Liver (tissue), 9 donors: ENCODE results near the gene SLC24A3. TPM values are rescaled to one million over a fixed set of nuclear protein-coding genes. Genes with fewer than 3 reads are reported as not detected.

Source experiments
- DNase-seq: peaks from one replicate; pipeline ENCODE4 v3.0.0-alpha.2; 2017; ENCODE audit warnings: low spot score
- H3K27ac ChIP-seq, 2 donors: one replicate each; pipeline ENCODE4 v1.7.0; 2013; ENCODE audit warnings: inconsistent platforms in 2 of 2, low read length in 2 of 2, control low read depth in 1 of 2, low read depth in 1 of 2, mild to moderate bottlenecking in 1 of 2
- H3K27me3 ChIP-seq, 4 donors: one replicate each; pipeline versions ENCODE4 v1.6.1 to v1.7.0; 2013; ENCODE audit warnings: low read length in 3 of 4, inconsistent platforms in 1 of 4, mild to moderate bottlenecking in 1 of 4, moderate library complexity in 1 of 4; ENCODE audit not compliant: control insufficient read depth in 4 of 4, insufficient read depth in 4 of 4
- H3K36me3 ChIP-seq, 4 donors: one replicate each; pipeline versions ENCODE4 v1.6.1 to v1.7.0; 2013; ENCODE audit warnings: low read length in 3 of 4, mild to moderate bottlenecking in 3 of 4, low read depth in 1 of 4, moderate library complexity in 1 of 4; ENCODE audit not compliant: control insufficient read depth in 4 of 4, insufficient read depth in 3 of 4
- H3K4me1 ChIP-seq, 4 donors: one replicate each; pipeline versions ENCODE4 v1.6.1 to v1.7.0; 2013; ENCODE audit warnings: low read length in 3 of 4, mild to moderate bottlenecking in 3 of 4, moderate library complexity in 1 of 4; ENCODE audit not compliant: control insufficient read depth in 4 of 4, insufficient read depth in 4 of 4
- H3K4me3 ChIP-seq, 3 donors: one replicate each; pipeline versions ENCODE4 v1.6.1 to v1.7.0; 2013; ENCODE audit warnings: low read length in 3 of 3, control low read depth in 1 of 3, low read depth in 1 of 3, mild to moderate bottlenecking in 1 of 3
- H3K9ac ChIP-seq, 2 donors: one replicate each; pipeline ENCODE4 v1.7.0; 2013; ENCODE audit warnings: low read length in 2 of 2, mild to moderate bottlenecking in 2 of 2, moderate library complexity in 2 of 2, control low read depth in 1 of 2, low read depth in 1 of 2
- H3K9me3 ChIP-seq, 4 donors: one replicate each; pipeline versions ENCODE4 v1.6.1 to v1.7.0; 2013; ENCODE audit warnings: low read length in 3 of 4; ENCODE audit not compliant: control insufficient read depth in 4 of 4
- EGR1 ChIP-seq, 2 donors: IDR thresholded peaks; 2 replicates each; pipeline ENCODE4 v1.6.1; 2016 to 2018; ENCODE audit warnings: antibody characterized with exemption in 2 of 2, low read depth in 2 of 2
- FOXA2 ChIP-seq: IDR thresholded peaks from 2 replicates; pipeline ENCODE4 v1.6.1; 2016; ENCODE audit warnings: antibody characterized with exemption
- GABPA ChIP-seq, 2 donors: IDR thresholded peaks in 1 of 2; conservative IDR thresholded peaks in 1 of 2; 2 replicates each; pipeline ENCODE4 v1.6.1; 2016; ENCODE audit warnings: antibody characterized with exemption in 2 of 2, mild to moderate bottlenecking in 1 of 2, moderate library complexity in 1 of 2
- HNF4G ChIP-seq: IDR thresholded peaks from 2 replicates; pipeline ENCODE4 v1.6.1; 2016; ENCODE audit warnings: antibody characterized with exemption
- JUND ChIP-seq, 2 donors: IDR thresholded peaks; 2 replicates each; pipeline ENCODE4 v1.6.1; 2016; ENCODE audit warnings: antibody characterized with exemption in 2 of 2
- NR2F2 ChIP-seq: IDR thresholded peaks from 2 replicates; pipeline ENCODE4 v1.6.1; 2016; ENCODE audit warnings: antibody characterized with exemption
- RAD21 ChIP-seq, 2 donors: IDR thresholded peaks; 2 replicates each; pipeline ENCODE4 v1.6.1; 2016; ENCODE audit warnings: antibody characterized with exemption in 2 of 2, mild to moderate bottlenecking in 2 of 2
- RXRA ChIP-seq, 2 donors: IDR thresholded peaks; 2 replicates each; pipeline ENCODE4 v1.6.1; 2017 to 2018; ENCODE audit warnings: antibody characterized with exemption in 2 of 2, mild to moderate bottlenecking in 1 of 2
- YY1 ChIP-seq: IDR thresholded peaks from 2 replicates; pipeline ENCODE4 v1.6.1; 2016; ENCODE audit warnings: antibody characterized with exemption, mild to moderate bottlenecking
- ZBTB33 ChIP-seq: IDR thresholded peaks from 2 replicates; pipeline ENCODE4 v1.6.1; 2016; ENCODE audit warnings: antibody characterized with exemption
- WGBS: extraction: QIAGEN DNeasy Blood & Tissue Kit; methylation state at CpG from one replicate; pipeline ENCODE4 v1.1.7; 2013; 5-methylcytosine and 5-hydroxymethylcytosine counted together
- polyA plus RNA-seq, 2 donors: library from polyadenylated mRNA; stranded (reverse) in 1 of 2; unstranded in 1 of 2; fragments of 200-250 nt in 1 of 2; fragments of >200 nt in 1 of 2; fragmentation: Nextera tagmentation in 1 of 2; extraction: Ambion mirVana in 1 of 2; gene quantifications; one replicate each; pipeline versions ENCODE4 v1.2.1 to v1.2.3, GENCODE V29; 2013 to 2015
- total RNA-seq, 2 donors: library from RNA; depleted of rRNA; stranded (reverse); fragments of >200 nt; gene quantifications; one replicate each; pipeline ENCODE4 v1.2.3, GENCODE V29; 2014
- TF ChIP-seq, protein P1 (sequence below): IDR thresholded peaks from 2 replicates; pipeline ENCODE4 v1.6.1; 2016; ENCODE audit warnings: antibody characterized with exemption, mild to moderate bottlenecking
- TF ChIP-seq, protein P2 (sequence below): IDR thresholded peaks from 2 replicates; pipeline ENCODE4 v1.6.1; 2016; ENCODE audit warnings: antibody characterized with exemption
- donor health status: healthy.
- donor health status: healthy.
- donor health status: healthy.
- donor health status: healthy.
- donor health status: healthy.

SLC24A3 gene
- total and polyA plus RNA-seq, 4 donors: 0.28 to 1.8 (median 0.46) TPM

- 81% methylated on average over 8 of the region's 8 CpGs for WGBS
These were observed 31.8 kb downstream of the SLC24A3 start for GRCh38 chr20:19244291-19244690.

DNA sequence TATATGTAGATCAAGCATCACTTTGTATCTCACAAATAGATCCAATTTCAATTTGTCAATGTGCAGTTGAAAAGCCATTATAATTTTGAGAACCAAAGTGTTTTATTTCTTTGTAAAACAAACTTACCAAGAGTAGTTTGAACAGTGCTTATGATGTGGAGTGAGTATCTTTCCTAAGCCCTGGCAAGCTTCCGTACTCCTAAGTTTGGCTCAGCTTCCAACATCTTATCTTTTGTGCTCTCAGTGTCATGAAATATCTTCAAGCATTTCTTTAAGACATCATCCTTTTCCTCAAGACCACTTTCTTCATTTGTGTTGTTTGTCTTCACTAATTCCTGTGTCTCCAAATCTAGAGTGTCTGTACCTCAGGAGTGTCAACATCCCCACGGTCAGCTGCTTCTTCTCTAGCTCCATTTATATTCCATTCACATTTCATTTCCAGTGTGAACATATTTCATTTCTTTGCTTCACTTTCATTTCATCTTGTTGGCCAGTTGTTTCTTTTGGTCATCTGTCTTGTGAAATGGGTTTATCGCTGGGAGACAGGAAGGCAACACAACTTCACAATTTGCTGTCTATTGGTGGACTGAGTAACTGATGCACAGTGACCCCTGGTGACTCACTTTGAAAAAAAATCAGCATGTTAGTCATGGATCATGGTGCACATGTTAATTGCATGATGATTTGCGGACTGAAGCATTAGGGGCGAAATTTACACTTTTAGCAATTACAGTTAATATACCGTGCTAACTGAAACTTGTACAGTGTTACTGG is 36.9 kb downstream of the SLC24A3 start:
- H3K27ac ChIP-seq: no peak overlapping the region
- no peaks in the 10 kb centered on the region for H3K9me3 ChIP-seq
- TF ChIP-seq ZBTB33 (no peak), RAD21 (IDR thresholded peaks at IDR 0.05) (peak; percentile 14 to 25), NR2F2 (no peak), JUND (IDR thresholded peaks at IDR 0.05) (no peak), RXRA (IDR thresholded peaks at IDR 0.05) (peak in 1 of 2 donors; percentile 7)
- TF ChIP-seq, protein P1, sequence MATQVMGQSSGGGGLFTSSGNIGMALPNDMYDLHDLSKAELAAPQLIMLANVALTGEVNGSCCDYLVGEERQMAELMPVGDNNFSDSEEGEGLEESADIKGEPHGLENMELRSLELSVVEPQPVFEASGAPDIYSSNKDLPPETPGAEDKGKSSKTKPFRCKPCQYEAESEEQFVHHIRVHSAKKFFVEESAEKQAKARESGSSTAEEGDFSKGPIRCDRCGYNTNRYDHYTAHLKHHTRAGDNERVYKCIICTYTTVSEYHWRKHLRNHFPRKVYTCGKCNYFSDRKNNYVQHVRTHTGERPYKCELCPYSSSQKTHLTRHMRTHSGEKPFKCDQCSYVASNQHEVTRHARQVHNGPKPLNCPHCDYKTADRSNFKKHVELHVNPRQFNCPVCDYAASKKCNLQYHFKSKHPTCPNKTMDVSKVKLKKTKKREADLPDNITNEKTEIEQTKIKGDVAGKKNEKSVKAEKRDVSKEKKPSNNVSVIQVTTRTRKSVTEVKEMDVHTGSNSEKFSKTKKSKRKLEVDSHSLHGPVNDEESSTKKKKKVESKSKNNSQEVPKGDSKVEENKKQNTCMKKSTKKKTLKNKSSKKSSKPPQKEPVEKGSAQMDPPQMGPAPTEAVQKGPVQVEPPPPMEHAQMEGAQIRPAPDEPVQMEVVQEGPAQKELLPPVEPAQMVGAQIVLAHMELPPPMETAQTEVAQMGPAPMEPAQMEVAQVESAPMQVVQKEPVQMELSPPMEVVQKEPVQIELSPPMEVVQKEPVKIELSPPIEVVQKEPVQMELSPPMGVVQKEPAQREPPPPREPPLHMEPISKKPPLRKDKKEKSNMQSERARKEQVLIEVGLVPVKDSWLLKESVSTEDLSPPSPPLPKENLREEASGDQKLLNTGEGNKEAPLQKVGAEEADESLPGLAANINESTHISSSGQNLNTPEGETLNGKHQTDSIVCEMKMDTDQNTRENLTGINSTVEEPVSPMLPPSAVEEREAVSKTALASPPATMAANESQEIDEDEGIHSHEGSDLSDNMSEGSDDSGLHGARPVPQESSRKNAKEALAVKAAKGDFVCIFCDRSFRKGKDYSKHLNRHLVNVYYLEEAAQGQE: no peak
- no peak for DNase-seq
- H3K36me3 ChIP-seq: no peaks in the 10 kb centered on the region
- no peaks in the 10 kb centered on the region for H3K4me1 ChIP-seq
- H3K27me3 ChIP-seq: peaks cover 0 to 6% (median 1%) of the 10 kb centered on the region in 4 donors
- no peak overlapping the region for H3K4me3 ChIP-seq
- H3K9ac ChIP-seq: no peak overlapping the region
- 81% methylated on average over 6 of the region's 6 CpGs for WGBS

More at GRCh38 chr20:19244291-19244690, 31.8 kb downstream of the SLC24A3 start:
- DNase-seq: no peak
- Histone ChIP-seq H3K4me1 (no peaks in the 10 kb centered on the region), H3K9me3 (no peaks in the 10 kb centered on the region), H3K27me3 (peaks cover 0 to 2% (median 0%) of the 10 kb centered on the region in 4 donors), H3K27ac (no peak overlapping the region), H3K9ac (no peak overlapping the region), H3K4me3 (no peak overlapping the region), H3K36me3 (no peaks in the 10 kb centered on the region)
- TF ChIP-seq, protein P2, sequence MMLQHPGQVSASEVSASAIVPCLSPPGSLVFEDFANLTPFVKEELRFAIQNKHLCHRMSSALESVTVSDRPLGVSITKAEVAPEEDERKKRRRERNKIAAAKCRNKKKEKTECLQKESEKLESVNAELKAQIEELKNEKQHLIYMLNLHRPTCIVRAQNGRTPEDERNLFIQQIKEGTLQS: no peak
- TF ChIP-seq HNF4G: no peak
- TF ChIP-seq YY1: no peak
- TF ChIP-seq RXRA (IDR thresholded peaks at IDR 0.05): no peak
- no peak for TF ChIP-seq EGR1 (IDR thresholded peaks at IDR 0.05; ENCODE audit: low read depth in 2 of 2)
- no peak for TF ChIP-seq NR2F2
- no peak for TF ChIP-seq ZBTB33
- TF ChIP-seq RAD21 (IDR thresholded peaks at IDR 0.05): no peak
- no peak for TF ChIP-seq GABPA (IDR thresholded peaks at IDR 0.05 in 1 of 2, conservative IDR thresholded peaks at IDR 0.05 in 1 of 2)
- TF ChIP-seq, protein P1: no peak
- no peak for TF ChIP-seq FOXA2
- no peak for TF ChIP-seq JUND (IDR thresholded peaks at IDR 0.05)
